Measurements from ENCODE around the gene EPN2.

The EPN2 gene

DNA sequence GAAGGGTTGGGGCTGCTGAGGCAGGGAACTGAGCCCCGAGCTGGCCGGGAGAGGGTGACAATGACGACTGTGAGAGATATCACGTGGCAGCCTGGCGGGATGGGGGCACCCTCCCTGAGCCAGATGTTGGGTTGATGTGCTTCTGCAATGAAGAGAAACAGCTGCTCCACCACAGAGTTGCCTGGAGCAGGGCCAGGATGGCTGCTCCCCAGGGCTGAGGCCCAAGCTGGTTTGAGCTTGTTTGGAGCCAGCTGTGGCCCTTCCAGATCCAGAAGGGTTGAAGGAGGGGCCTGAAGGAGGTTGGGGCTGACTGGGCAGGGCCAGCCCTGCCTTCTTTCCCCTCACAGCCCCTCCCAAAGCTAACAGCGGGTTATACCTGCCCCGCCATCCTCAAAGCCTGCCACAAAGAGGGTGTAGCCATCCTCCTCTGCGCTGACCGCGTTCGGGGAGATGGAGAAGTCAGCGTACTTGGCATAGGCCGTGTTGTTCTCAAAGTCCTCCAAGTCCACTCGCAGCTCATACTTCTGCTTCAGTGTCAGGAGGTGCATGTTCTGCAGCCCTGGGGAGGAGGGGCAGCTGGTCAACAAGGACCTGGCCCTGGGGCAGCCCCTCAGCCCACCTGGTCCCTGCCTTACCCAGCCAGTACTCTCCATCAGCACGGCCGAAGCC is 147.7 kb downstream of the EPN2 start:
- H3K27me3 ChIP-seq: no peaks in the 10 kb centered on the region
- TF ChIP-seq, protein P1, sequence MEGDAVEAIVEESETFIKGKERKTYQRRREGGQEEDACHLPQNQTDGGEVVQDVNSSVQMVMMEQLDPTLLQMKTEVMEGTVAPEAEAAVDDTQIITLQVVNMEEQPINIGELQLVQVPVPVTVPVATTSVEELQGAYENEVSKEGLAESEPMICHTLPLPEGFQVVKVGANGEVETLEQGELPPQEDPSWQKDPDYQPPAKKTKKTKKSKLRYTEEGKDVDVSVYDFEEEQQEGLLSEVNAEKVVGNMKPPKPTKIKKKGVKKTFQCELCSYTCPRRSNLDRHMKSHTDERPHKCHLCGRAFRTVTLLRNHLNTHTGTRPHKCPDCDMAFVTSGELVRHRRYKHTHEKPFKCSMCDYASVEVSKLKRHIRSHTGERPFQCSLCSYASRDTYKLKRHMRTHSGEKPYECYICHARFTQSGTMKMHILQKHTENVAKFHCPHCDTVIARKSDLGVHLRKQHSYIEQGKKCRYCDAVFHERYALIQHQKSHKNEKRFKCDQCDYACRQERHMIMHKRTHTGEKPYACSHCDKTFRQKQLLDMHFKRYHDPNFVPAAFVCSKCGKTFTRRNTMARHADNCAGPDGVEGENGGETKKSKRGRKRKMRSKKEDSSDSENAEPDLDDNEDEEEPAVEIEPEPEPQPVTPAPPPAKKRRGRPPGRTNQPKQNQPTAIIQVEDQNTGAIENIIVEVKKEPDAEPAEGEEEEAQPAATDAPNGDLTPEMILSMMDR (IDR thresholded peaks at IDR 0.05; ENCODE audit: low read depth, low read length): no peak
- peak; percentile 63 for DNase-seq
- H3K36me3 ChIP-seq: peaks cover 6% of the 10 kb centered on the region; the same call in 1 of the 2 replicates
- no peak overlapping the region for H3K4me3 ChIP-seq (ENCODE audit: low read depth, low read length)
- H3K4me1 ChIP-seq: no peaks in the 10 kb centered on the region
- no peaks in the 10 kb centered on the region for H3K9me3 ChIP-seq

DNA sequence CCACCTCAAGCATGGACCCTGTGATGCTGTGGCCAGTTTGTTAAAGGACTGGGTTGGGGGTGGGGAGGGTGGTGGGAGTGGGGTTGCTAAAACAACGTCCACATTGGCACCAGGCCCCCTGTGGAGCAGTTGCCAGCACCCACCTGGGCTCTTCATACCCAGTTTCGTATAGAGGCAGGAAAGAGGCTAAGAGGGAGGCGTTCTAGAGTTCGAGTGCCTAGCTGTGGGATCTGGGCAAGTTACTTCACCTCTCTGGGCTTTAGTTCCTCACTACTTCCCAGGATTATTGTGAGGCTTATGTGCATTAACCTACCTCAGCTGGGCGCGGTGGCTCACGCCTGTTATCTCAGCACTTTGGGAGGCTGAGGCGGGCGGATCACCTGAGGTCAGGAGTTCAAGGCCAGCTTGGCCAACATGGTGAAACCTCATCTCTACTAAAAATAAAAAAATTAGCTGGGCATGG is 148.4 kb downstream of the EPN2 start:
- Histone ChIP-seq H3K27me3 (no peaks in the 10 kb centered on the region), H3K4me1 (no peaks in the 10 kb centered on the region), H3K36me3 (peaks cover 6% of the 10 kb centered on the region; the same call in 1 of the 2 replicates), H3K9me3 (no peaks in the 10 kb centered on the region), H3K4me3 (ENCODE audit: low read depth, low read length) (no peak overlapping the region)
- no peak for DNase-seq
- TF ChIP-seq, protein P1 (IDR thresholded peaks at IDR 0.05; ENCODE audit: low read depth, low read length): no peak

Measured in BE2C (cell line).